Duodenal mucosa (tissue), 2 donors: ENCODE data around the gene NGB.
A peak's percentile ranks its signal among the peaks of the same experiment; 100 is the strongest.
"Not testable (repeated sequence)": the region's sequence is repeated elsewhere in the genome, so short reads cannot be mapped to it uniquely, and the experiment has no call there.

Experiments used
- H3K27ac ChIP-seq: one replicate; pipeline ENCODE4 v1.7.0; 2013; ENCODE audit warnings: low read depth, low read length
- H3K27me3 ChIP-seq, 2 donors: one replicate each; pipeline ENCODE4 v1.7.0; 2013; ENCODE audit warnings: low read length in 2 of 2, control low read depth in 1 of 2; ENCODE audit not compliant: insufficient read depth in 2 of 2, control insufficient read depth in 1 of 2
- H3K36me3 ChIP-seq, 2 donors: one replicate each; pipeline ENCODE4 v1.7.0; 2013; ENCODE audit warnings: low read length in 2 of 2, control low read depth in 1 of 2; ENCODE audit not compliant: insufficient read depth in 2 of 2, control insufficient read depth in 1 of 2
- H3K4me1 ChIP-seq, 2 donors: one replicate each; pipeline ENCODE4 v1.7.0; 2013; ENCODE audit warnings: low read length in 2 of 2, control low read depth in 1 of 2; ENCODE audit not compliant: insufficient read depth in 2 of 2, control insufficient read depth in 1 of 2
- H3K4me3 ChIP-seq, 2 donors: one replicate each; pipeline ENCODE4 v1.7.0; 2013; ENCODE audit warnings: low read length in 2 of 2, low read depth in 1 of 2
- H3K9ac ChIP-seq, 2 donors: one replicate each; pipeline ENCODE4 v1.7.0; 2013; ENCODE audit warnings: low read length in 2 of 2, low read depth in 1 of 2
- H3K9me3 ChIP-seq, 2 donors: one replicate each; pipeline ENCODE4 v1.7.0; 2013; ENCODE audit warnings: low read length in 2 of 2, control low read depth in 1 of 2; ENCODE audit not compliant: control insufficient read depth in 1 of 2

The NGB gene, protein sequence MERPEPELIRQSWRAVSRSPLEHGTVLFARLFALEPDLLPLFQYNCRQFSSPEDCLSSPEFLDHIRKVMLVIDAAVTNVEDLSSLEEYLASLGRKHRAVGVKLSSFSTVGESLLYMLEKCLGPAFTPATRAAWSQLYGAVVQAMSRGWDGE

DNA sequence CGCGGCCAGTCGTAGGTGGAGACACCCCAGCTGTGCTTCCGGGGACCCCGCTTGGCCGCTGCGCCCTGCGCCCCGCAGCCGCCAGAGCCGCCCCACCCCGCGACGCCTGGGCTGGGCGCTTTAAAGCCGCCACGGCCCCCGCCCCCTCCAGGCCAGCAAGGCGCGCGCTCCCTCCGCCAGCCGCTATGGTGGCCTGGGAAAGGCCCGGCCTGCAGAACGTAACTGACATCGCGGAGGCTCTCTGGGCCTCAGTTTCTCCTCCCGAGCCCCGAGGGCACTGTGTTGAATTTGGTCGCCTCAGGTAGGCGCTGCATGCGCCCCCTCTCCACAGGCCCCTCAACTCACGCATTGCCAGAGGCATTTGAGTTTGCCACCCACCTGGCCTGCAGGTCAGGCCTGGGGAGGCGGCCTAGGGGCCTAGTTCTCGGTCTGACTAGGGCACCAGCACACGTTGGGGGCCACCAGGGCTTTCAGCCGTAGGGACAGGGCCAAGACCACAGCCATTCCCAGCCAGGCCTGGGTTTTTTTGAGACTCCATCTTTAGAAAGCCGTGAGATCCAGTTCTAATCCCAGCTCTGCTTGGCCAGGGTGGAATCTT, at the start of gene NGB:
TSS of gene NGB (minus strand) at position 94 of the 598 bp plus-strand sequence. CDS start 269 bp downstream, outside the sequence.
- no peaks in the 10 kb centered on the region for H3K9me3 ChIP-seq
- no peak within 1 kb of the TSS for H3K27ac ChIP-seq
- H3K9ac ChIP-seq, result no peak within 1 kb of the TSS
- H3K36me3 ChIP-seq, result no peaks in the 10 kb centered on the region
- no peaks in the 10 kb centered on the region for H3K4me1 ChIP-seq
- no peak within 1 kb of the TSS for H3K4me3 ChIP-seq
- peaks cover 14% of the 10 kb centered on the region in 2 donors for H3K27me3 ChIP-seq

DNA sequence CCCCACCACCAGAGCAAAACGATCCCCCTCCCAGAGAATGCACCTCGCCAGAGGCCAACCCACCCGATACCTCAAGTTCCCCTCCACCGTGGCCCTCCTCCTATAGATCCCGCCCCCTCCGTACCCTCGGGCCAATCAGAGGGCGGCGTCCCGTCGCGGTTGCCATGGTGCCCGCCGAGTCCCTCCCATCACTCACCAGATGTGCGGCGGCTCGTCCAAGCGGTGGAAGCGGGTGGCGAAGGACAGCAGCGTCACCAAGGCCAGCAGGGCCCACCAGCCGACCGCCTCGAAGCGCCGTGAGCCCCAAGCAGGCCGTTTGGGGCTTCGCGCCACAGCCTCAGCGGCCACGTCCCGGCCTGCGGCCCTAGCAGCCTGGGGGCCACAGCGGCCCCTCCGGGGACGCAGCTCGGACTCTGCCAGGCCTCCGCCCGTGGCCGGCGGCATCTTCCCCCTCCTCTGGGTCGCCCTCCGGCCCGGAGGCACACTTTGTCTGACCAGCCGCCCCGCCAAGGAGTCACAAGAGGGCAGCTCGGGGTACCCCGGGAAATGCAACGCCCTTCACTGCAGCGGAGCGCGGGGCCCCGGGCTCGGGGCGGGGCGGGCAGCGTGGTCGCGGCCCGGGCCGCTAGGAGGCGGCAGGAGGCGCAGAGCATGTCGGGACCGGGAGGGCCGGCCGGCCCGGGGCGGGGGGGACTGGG, 49.4 kb upstream of the NGB start, which contains the start of gene POMT2:
TSS of gene POMT2 (minus strand) at position 646 of the 698 bp plus-strand sequence. CDS start at position 444, 202 bp downstream.
- H3K9ac ChIP-seq, result peak within 1 kb of the TSS; percentile 77 to 91
- peak within 1 kb of the TSS; percentile 76 to 92 for H3K4me3 ChIP-seq
- H3K9me3 ChIP-seq, result no peaks in the 10 kb centered on the region
- H3K4me1 ChIP-seq, result peaks cover 26 to 38% of the 10 kb centered on the region in 2 donors
- peak within 1 kb of the TSS; percentile 99 for H3K27ac ChIP-seq
- no peaks in the 10 kb centered on the region for H3K36me3 ChIP-seq
- H3K27me3 ChIP-seq, result no peaks in the 10 kb centered on the region

DNA sequence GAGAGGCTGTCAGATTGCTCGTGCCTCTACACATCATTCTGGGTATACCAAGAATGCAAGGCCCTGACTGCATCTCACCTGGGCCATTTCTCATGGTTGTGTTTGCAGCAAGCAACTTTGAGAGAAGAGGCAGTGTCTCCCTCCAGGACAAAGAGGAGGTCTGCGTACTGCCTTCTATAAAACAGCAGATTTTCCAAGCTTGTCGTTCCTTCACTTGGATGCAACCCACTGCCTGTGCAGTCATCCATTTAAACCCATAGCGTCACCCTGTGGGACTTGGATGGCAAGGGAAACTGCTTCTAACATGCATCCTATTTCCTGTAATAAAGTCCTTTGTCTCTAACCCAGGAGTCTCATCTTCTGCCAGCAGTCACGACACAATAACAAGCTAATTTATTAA, 48.4 kb upstream of the NGB start:
- H3K36me3 ChIP-seq, result peaks cover 0 to 3% of the 10 kb centered on the region in 2 donors
- no peaks in the 10 kb centered on the region for H3K9me3 ChIP-seq
- no peak overlapping the region for H3K4me3 ChIP-seq
- no peak overlapping the region for H3K27ac ChIP-seq
- H3K9ac ChIP-seq, result no peak overlapping the region
- peaks cover 26 to 44% of the 10 kb centered on the region in 2 donors for H3K4me1 ChIP-seq
- no peaks in the 10 kb centered on the region for H3K27me3 ChIP-seq

DNA sequence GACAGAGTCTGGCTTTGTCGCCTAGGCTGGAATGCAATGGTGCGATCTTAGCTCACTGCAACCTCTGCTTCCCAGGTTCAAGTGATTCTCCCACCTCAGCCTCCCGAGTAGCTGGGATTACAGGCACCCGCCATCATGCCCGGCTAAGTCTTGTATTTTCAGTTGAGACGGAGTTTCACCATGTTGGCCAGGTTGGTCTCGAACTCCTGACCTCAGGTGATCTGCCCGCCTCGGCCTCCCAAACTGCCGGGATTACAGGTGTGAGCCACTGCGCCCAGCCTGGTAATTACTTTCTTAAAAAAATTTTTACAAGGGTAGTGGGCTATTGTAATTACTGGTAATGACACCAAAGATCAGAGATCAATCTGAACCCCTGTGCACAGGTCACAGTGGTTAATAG, 47.8 kb upstream of the NGB start:
- not testable (repeated sequence) for H3K36me3 ChIP-seq, H3K27ac ChIP-seq, H3K9ac ChIP-seq, H3K4me3 ChIP-seq, H3K27me3 ChIP-seq, H3K9me3 ChIP-seq
- peaks cover 26 to 49% of the 10 kb centered on the region in 2 donors for H3K4me1 ChIP-seq

DNA sequence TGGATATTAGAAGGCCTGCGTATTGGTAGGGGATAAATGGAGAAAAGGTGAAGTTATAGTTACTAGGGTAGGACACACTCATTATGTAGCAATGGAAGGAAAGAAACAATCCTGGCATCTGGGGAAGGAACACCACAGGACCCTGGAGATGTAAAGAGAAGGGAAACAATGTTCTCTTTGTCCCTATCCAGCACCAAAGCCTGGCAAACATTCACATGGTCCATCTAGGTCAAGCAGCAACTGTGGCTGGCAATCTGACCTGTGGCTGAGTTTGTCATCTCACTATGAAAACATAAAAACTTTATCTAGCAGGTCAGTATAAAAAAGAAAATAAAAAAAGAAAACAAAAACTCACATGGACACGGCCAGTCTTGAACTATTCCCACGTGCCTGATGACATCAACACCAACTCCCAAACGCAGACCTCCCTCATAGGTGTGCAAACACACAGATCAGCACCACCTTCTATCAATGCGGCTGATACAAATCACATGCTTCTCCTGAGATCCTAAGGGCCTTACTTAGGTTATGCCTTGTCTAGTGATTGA, 47.1 kb upstream of the NGB start:
- peaks cover 0 to 3% of the 10 kb centered on the region in 2 donors for H3K36me3 ChIP-seq
- H3K4me3 ChIP-seq, result no peak overlapping the region
- H3K27ac ChIP-seq, result no peak overlapping the region
- no peaks in the 10 kb centered on the region for H3K27me3 ChIP-seq
- no peaks in the 10 kb centered on the region for H3K9me3 ChIP-seq
- H3K4me1 ChIP-seq, result peaks cover 26 to 49% of the 10 kb centered on the region in 2 donors
- H3K9ac ChIP-seq, result no peak overlapping the region

DNA sequence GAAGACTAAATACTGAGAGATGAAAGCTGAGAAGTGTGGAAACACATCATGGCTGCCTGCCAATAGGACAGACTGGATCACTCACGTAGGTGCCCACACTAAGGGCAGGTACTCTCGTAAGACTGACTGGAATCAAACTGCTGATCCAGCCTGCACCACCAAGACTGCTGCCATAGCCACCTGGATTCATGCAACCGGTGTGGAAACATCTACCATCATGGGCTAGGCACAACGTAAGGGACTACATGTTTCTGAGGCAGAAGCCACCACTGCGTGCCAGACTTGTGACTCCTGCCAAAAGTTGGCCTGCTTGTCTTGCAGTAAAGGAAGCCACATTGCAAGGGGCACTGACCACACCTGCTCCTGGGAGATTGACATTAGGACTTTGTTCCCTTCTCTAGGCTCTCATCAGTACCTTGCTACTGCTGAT, 45.9 kb upstream of the NGB start:
- Histone ChIP-seq H3K27me3 (no peaks in the 10 kb centered on the region), H3K9ac (no peak overlapping the region), H3K4me1 (peaks cover 19 to 40% of the 10 kb centered on the region in 2 donors), H3K27ac (no peak overlapping the region), H3K4me3 (no peak overlapping the region), H3K36me3 (peaks cover 0 to 3% of the 10 kb centered on the region in 2 donors), H3K9me3 (no peaks in the 10 kb centered on the region)

DNA sequence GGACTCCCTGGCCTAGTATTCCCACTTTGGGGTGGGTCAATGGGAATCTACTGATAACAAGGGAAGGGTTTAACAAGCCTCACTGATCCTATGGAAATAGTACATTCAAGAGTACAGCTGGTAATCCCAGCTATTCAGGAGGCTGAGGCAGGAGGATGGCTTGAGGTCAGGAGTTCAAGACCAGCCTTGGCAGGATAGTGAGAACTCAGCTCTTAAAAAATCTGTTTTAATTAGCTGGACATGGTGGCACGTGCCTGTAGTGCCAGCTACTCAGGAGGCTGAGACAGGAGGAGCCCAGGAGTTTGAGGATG, 45.1 kb upstream of the NGB start:
- Histone ChIP-seq H3K9me3 (no peaks in the 10 kb centered on the region), H3K27me3 (no peaks in the 10 kb centered on the region), H3K4me3 (no peak overlapping the region), H3K4me1 (peaks cover 17 to 39% of the 10 kb centered on the region in 2 donors), H3K36me3 (peaks cover 0 to 3% of the 10 kb centered on the region in 2 donors), H3K9ac (peak overlapping the region in 1 of 2 donors; percentile 21), H3K27ac (no peak overlapping the region)

DNA sequence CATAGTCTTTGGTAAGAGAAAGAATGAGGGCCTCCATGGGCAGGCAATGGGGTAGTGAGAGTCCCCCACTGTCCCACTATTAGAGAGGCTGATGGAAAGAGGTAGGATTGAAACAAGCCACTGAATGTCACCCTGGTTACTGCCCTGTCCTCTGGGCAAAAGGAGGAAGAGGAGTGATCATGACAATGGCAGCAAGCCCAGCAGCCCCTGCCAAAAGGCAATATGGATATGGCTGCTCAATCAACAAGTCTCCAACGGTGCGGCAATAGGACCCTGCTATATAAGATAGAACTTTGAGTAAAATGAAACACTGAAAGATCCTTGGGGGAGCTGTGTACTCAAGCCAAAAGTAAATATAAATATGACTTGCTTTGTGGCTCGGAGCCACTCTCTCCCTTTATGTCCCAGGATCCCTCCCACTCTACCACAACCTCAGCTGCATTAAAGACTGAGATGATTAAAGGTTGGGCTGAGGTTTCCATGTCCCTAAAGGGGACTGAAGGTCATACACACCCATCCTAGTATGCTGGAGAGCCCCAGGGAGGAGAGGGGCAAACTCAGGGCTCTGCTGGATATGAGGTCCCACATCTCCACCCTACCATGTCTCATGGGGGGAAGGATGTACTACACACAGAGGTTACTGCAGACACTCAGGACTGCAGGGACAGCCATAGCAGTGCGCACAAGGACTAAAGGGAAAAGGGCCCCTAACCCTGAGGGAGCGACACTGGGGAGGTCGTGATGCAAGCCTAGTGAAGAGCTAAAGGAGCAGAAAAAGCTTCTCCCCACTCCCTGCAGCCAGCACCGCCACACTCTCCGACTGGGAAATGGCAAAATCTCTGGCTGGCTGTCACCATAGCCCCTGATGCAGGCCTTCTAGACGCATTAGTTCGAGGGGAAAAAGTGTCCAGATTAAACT, 43.8 kb upstream of the NGB start:
- H3K27me3 ChIP-seq, result no peaks in the 10 kb centered on the region
- H3K9ac ChIP-seq, result no peak overlapping the region
- H3K27ac ChIP-seq, result no peak overlapping the region
- no peaks in the 10 kb centered on the region for H3K9me3 ChIP-seq
- H3K36me3 ChIP-seq, result peaks cover 0 to 3% of the 10 kb centered on the region in 2 donors
- H3K4me1 ChIP-seq, result peaks cover 15 to 34% of the 10 kb centered on the region in 2 donors
- no peak overlapping the region for H3K4me3 ChIP-seq

DNA sequence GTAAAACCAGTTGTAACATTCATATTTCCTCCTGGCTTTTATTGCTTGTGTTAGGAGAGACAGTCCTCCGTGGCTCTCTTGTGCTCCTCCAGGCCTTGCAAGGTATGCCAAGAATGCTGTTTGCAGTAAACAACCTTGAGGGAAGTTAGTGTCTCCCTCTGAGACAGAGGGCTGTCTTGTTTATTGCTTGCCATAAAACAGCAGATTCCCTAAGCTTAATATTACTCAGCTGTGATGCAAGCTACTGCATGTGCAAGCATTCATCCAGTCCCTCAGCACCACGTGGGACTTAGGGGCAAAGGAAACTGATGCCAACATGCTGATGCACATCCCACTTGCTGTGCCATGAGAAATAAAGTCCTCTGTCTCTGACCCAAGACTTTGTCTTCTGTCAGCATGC, 43.0 kb upstream of the NGB start:
- Histone ChIP-seq H3K9ac (no peak overlapping the region), H3K4me3 (no peak overlapping the region), H3K27me3 (no peaks in the 10 kb centered on the region), H3K27ac (no peak overlapping the region), H3K36me3 (peaks cover 0 to 3% of the 10 kb centered on the region in 2 donors), H3K9me3 (no peaks in the 10 kb centered on the region), H3K4me1 (peaks cover 14 to 29% of the 10 kb centered on the region in 2 donors)
